Activated CD8-positive, alpha-beta memory T cell treated with anti-CD3 and anti-CD28 coated beads for 36 hours (primary cell): ENCODE measurements around the gene SMC1B. TPM values are rescaled to one million over a fixed set of nuclear protein-coding genes. Genes with fewer than 3 reads are reported as not detected.
"Not testable (repeated sequence)": the region's sequence is repeated elsewhere in the genome, so short reads cannot be mapped to it uniquely, and the experiment has no call there.

Experiments used
- CTCF ChIA-PET: fragments of 350-600 bp; sonication (Branson Sonifier 250); formaldehyde crosslinking; loops from one replicate; lab custom pipeline; 2021; ENCODE audit warnings: antibody characterized with exemption; lab: Charles Lee
- POLR2A ChIA-PET: fragments of 350-600 bp; sonication (Branson Sonifier 250); formaldehyde crosslinking; loops from one replicate; lab custom pipeline; 2021; ENCODE audit warnings: antibody characterized with exemption; lab: Charles Lee
- total RNA-seq, 2 experiments: library from RNA; stranded (reverse); gene quantifications; one replicate each; pipeline ENCODE4 v1.2.3, GENCODE V29; 2021

The SMC1B gene
- total RNA-seq, 2 experiments from 2014 or later: 0.48 to 0.55 TPM

DNA sequence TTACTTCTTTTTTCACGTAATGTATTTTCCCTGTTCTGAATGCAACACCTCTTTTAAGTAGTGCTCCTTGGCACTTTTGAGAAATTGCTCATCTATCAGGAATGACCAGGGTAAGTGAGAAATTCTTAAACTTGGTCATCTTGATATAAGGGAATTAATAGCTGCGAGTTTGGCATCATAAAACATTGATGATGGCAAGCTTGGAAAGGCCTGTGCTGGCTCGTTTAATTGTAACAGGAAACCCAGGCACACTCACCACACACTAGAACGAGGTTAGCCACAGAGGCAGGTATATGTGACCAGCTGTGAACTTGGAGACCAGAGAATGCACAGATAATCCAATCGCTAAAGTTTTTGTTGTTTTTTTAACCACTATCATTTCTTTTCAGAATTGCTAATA lies 79.3 kb downstream of the SMC1B start:
- ChIA-PET CTCF (interaction anchor here (1.6 kb wide), 1 partner anchor 97 kb away, joined by 3 read pairs; no protein-coding TSS in a partner anchor), POLR2A (no interaction called here)

DNA sequence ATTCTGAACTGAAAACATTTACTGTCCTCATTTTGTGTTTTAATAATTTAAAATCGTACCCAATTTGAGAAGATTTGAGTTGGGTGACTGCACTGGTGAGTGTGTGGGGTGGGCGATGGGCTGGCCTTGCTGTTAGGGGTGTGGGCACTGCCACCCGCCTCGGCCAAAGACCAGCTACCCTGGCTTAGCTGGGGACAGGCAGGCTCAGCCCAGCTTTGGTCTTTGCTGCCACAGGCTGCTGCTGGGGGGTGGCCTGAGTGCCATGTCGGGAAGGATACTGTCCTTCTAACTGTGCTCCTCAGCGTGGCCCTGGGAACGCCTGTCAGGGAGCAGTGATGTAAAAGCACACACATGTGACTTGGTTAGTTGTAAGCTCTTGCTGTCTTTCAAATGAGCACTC lies 81.4 kb downstream of the SMC1B start:
- CTCF ChIA-PET: no interaction called here
- POLR2A ChIA-PET: no interaction called here

DNA sequence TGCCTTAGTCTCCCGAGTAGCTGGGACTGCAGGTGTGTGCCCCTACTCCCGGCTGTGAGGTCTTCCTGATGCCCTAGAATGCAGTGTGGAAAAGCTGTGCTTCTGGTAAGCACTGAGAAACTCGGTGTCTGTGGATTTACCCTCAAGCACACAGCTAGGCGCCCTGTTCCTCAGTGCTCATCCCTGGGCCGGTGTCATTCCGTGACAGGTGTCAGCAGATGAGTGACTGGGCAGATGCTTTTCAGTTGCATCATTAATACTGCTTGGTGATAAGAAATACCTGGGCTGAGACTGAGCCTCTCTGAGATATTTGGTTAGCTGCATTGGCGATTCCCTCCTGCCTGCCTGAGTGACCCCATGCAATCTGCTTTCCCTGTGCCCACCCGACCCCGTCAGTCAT lies 81.9 kb downstream of the SMC1B start:
- ChIA-PET POLR2A (no interaction called here), CTCF (no interaction called here)

DNA sequence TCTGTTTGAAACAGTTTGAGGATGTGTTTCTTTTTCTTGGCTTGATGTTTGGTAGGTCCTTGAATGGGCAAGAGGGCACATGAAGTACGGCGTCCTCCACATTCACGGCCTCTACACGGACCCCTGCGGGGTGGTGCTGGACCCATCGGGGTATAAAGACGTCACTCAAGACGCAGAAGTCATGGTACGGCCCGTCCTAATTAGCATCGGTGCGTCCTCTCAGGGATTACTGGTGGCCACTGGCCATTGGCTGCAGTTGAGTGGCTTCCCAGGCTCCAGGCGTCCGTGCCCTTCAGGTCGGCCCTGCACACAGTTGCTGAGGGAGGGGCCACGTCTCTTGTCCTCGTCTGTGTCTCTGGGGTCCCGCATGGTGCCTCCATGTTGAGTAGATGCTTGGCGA lies 82.9 kb downstream of the SMC1B start:
- CTCF ChIA-PET: no interaction called here
- POLR2A ChIA-PET: no interaction called here

DNA sequence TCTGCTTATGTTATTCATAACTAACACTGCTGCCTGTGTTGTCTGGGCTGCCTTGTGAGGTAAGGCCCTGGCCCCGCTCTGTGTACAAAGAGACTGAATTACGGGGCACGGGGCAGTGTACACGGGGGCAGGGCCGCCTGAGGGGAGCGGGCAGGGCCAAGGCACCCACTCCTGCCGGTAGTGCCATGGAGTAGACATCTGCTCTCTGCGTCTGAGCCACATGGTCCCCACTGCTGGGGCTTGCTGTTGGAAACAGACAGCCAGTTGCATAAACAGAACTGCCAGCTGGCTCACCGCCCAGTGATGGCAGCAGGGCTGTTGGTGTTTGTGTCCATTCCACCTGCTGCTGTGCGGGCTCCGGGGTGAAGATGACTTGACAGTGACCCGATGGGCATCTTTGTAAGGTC lies 83.9 kb downstream of the SMC1B start:
- CTCF ChIA-PET: no interaction called here
- POLR2A ChIA-PET: no interaction called here

DNA sequence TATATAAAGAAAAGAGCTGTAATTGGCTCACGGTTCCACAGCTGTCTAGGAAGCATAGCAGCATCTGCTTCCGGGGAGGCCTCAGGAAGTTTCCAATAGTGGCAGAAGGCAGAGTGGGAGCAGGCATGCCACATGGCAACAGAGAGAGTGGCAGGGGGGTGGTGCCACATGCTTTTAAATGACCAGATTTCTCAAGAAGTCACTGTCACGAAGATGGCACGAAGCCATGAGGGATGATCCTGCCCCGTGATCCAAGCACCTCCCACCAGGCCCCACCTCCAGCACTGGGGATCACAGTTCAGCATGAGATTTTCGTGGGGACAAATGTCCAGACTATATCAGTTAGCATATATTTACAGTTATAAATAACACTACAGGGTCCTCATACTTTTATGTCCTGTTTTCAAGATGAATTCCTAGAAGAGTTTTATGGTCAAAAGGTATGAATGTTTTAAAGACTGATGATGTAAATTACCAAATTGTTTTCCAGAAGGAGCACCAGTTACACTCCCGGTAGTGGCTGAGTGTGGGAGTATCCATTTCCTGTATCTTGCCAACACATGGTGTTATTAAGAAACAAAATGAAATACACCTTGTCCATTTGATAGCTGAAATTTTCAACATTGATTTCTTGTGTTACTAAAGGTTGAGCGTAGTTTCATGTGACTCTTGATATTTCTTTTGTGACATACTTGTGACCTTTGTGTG lies 84.4 kb downstream of the SMC1B start:
- POLR2A ChIA-PET: no interaction called here
- CTCF ChIA-PET: no interaction called here

DNA sequence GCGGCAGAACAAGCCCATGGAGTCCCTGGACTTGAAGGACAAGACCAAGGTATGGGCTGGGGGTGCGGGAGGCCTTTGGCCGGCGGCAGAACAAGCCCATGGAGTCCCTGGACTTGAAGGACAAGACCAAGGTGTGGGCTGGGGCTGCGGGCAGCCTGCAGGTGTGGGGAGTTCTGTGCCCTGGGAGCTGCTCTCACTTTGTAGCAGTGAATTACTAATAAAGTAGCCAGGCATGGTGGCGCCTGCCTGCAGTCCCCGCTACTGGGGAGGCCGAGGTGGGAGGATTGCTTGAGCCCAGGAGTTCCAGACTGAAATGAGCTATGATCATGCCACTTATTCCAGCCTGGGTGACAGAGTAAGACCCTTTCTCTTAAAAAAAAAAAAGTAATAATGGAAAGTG lies 85.1 kb downstream of the SMC1B start:
- CTCF ChIA-PET, POLR2A ChIA-PET: not testable (repeated sequence)

DNA sequence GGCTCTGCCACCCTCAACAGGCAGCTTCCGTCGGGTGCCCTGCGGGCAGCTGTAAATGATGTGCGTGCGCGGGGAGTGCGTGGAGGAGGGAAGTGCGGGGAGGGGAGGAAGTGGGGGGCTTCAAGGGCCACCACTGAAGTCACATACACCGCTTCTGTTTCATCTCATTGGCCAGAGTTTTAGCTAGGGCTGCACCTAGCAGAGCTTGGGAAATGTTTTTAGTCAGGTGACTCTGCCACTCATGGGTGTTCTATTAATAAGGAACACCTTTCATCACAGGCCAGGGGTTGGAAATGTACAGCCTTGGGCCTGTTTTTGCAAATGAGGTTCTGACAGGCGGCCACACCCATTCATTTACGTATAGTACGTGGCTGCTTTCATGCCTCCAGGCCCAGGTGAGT lies 89.1 kb downstream of the SMC1B start:
- POLR2A ChIA-PET: interaction anchor here (0.9 kb wide), 1 partner anchor 14 kb away, joined by 4 read pairs; the partner anchor contains the start of gene FAM118A

DNA sequence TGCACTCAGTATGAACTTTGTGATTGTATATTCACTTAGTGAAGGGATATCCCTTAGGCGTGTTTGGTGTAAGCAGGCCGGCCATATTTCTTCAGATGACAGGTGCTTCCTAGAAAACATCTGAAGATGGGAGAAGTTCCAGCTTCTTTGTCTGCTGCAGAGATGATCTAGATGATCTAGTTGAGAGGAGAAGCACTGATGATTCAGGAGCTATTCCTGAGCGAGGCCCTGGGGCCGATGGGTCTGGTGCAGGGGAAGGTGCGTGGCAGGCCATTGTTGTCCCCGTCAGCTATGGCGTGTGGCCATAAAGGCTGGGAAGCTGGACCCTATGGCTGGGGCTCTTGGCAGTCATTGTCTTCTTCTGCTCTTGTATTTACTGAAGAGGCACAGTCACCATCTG lies 89.7 kb downstream of the SMC1B start:
- ChIA-PET POLR2A (interaction anchor here (0.9 kb wide), 1 partner anchor 13 kb away, joined by 4 read pairs; the partner anchor contains the start of gene FAM118A), CTCF (no interaction called here)

More for the DNA sequence above, 89.1 kb downstream of the SMC1B start:
- CTCF ChIA-PET: no interaction called here

DNA sequence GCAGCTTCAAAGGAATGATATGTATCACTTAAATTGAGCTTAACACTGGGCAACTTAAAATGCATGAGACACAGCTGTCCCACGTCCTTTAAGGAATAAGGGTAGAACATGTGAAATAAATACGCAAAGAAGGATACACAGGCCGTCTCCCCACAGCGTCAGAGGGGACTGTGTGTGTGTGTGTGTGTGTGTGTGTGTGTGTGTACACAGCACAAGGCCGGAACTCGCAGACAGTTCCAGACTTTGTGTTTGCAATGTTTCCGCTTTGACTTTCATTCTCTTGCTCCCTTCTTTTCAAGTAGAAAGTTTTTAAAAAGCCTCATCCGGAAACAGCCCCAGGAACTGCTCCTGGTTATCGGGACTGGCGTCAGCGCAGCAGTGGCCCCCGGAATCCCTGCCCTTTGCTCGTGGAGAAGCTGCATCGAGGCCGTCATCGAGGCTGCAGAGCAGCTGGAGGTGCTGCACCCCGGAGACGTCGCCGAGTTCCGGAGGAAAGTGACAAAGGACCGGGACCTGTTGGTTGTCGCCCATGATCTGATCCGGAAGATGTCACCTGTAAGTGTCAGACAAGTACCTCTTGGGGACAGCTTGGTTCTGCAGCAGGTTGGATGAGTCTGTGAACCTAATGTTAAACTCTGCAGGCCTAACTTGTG lies 90.4 kb downstream of the SMC1B start:
- CTCF ChIA-PET: no interaction called here
- POLR2A ChIA-PET: no interaction called here

DNA sequence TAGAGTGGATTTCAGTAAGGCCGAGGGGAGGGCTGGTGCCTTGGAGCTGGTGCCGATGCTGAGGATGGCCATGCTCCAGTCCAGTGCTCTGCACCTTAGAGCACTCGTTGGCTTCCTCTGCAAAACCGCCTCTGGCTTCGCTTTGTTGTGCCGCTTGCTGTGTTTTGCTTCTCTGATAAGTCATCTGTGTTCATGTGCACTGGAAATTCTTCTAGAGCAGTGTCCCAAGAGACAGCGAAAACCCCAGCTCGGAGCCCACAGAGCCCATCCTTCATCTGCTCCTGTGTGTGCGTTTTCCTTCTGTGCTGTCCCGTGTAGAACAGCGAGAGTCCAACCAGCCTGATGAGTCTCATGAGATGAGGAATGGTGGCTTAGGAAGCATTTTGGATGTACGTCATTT lies 91.6 kb downstream of the SMC1B start:
- ChIA-PET POLR2A (no interaction called here), CTCF (no interaction called here)

DNA sequence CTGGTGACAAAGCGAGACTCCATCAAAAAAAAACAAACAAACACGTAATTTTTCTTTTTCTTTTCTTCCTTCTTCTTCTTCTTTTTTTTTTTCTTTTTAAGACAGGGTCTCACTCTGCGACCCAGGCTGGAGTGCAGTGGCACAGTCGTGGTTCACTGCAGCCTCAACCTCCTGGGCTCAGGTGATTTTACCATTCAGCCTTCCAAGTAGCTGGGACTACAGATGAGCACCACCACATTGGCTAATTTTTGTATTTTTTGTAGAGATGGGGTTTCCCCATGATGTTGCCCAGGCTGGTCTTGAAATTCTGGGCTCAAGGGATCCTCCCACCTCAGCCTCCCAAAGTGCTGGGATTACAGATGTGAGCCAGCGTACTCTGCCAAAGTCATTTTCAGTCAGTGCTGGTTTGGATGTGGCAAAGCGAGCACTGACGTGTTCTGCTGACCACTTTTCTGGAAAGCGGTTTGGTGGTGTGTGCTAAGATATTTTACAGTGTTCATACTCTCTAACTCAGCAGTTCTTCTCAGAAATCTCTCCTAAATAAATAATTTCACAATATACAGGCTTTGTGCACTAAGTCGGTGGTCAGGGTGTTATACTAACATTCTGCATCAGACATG lies 92.9 kb downstream of the SMC1B start:
- POLR2A ChIA-PET: no interaction called here
- CTCF ChIA-PET: no interaction called here

DNA sequence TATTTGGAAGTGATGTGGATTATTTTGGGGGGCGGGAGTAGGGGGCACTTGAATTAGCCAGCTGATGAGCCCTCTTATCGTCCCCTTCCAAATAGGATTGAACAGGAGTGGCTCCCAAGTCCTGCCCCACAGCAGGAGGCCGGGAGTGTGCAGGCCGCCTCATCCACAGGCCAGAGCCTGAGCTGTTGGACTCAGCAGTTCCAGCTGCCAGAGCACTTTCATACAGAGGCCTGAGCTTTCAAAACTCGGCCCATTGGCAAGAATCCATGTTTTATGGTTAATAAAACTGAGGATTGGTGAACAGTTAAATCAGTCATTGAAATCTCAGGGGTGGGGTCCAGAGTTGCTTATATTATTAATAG lies 94.1 kb downstream of the SMC1B start:
- CTCF ChIA-PET: interaction anchor here (0.7 kb wide), 1 partner anchor 657 kb away, joined by 3 read pairs; no protein-coding TSS in a partner anchor

DNA sequence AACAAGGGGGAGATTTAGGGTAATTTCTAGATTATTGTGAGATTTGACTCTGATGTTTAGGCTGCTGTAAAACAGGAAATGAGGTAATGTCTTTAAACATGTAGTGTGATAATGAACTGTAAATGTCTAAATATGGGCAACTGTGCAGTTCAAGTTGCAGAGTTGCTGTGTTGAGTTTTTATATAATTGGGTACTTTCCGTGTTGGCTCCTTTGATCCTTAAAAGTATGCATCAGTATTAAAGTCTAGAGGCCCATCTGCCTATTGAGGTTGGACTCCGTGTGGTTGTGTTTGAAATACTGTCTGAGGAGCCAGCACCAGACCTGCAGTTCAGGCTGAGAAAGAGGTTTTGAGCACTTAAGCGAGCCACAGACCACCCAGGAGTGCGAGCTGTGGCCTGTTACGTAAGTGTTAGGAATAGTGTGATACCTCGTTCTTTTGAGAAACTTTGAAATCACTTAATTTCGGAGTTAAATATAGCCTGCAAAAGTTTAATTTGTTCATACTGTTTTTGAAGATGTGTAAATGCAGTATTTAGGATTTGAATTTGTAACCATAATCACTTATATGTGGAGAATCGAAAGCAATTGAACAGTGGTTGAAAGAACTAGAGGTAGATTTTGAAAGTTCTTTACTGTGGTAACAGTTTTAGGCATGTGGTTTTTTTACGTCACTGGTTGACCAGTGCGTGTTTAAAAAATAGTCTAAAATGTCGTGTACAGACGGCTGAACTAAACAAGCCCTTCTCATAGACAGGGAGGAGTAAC lies 94.7 kb downstream of the SMC1B start:
- ChIA-PET CTCF (interaction anchor here (0.7 kb wide), 1 partner anchor 657 kb away, joined by 3 read pairs; no protein-coding TSS in a partner anchor), POLR2A (no interaction called here)

More for the DNA sequence above, 94.1 kb downstream of the SMC1B start:
- POLR2A ChIA-PET: no interaction called here

DNA sequence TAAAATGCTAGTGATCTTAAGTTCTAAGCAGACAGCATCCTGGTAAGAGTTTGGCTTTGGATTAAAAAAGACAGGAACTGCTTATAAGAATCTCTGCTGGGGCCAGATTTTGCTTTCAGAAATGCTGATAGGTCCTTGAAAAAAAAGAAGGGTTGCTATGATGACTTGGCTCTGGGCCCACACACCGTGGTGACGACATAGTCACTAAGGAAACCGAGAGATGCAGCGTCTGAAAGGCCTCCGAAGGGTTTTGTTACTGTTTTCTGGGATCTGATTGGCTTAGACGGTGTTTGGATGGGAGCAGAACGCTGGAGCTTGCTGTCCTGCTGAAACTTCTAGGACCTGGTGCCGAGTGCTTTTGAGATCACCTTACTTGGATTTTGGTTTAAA lies 95.2 kb downstream of the SMC1B start:
- POLR2A ChIA-PET: no interaction called here
- CTCF ChIA-PET: no interaction called here

DNA sequence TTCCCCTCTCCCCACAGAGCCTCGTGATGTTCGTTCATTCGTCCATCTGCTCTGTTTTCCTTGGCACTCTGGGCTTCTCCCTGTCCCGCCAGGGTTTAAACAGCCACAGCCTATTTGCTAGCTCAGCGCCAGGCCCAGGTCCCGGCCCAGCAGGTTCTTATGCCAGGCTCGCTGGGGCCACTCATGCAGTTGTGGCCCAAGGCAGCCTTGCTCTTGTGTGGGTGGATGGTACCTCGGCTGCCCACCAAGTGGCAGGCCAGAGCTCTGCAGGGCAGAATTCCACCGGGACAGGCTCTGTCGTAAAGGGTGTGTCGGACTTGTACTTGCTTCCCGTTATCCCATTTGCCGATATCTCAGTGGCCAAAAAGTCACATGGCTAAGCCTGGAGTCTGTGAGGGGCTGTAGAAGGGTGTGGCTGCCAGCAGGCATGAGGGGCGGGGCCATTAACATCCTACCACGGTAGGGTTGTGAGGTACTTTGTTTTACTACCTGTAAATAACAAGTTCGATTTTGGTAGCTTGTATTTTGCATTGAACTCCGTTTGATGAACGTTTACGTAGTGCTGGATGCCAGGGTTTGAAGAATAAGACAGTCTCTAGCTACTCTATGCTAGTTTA lies 95.7 kb downstream of the SMC1B start:
- CTCF ChIA-PET: no interaction called here
- POLR2A ChIA-PET: no interaction called here

DNA sequence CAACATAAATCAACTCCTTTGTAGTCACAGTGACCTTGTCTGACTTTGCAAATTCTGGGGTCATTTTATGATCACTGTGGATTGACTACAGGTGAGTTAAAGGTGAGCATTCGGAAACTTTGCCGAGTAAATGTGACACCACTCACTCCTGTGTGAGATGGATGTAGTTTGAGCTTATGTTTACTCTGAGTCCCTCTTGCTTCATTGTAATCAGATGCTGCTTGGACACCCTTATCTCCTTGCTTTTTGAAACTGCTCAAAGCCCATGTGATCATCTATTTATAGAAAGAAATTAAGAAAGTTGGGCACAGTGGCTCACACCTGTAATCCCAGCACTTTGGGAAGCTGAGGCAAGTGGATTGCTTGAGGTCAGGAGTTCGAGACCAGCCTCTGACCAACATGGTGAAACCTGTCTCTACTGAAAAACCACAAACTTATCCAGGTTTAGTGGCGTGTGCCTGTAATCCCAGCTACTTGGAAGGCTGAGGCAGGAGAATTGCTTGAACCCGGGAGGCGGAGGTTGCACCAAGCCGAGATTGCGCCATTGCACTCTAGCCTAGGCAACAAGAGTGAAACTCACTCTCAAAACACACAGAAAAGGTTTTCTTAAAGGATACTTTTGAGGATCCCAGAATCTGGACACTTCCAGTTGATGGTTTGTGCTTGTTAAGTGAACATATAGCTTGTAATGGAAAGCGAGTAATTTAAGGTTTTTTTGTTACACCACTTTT lies 96.4 kb downstream of the SMC1B start:
- POLR2A ChIA-PET: no interaction called here
- CTCF ChIA-PET: no interaction called here

DNA sequence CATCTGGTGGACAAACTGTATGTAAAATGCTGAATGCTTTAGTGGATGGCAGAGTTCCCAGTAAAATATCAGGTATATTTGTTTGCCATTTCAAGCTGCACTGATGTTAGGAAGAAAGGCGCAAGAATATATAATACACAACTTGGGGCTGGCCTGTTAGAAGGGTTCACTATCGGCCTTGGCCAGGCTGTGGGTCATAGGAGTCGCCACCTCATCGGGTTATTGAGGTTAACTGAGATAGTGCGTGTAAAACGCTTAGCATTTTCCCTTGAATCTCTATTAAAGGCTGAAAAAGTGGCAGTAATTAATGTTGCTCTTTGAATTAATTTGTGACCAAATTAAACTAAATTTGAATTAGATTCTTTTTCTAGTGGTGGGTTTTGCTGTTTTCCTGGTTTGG lies 98.6 kb downstream of the SMC1B start:
- ChIA-PET CTCF (no interaction called here), POLR2A (no interaction called here)
